Lung (tissue), 12 donors: ENCODE data around the gene ZNF506. TPM values are rescaled to one million over a fixed set of nuclear protein-coding genes. Genes with fewer than 3 reads are reported as not detected.
"Not testable (repeated sequence)": the region's sequence is repeated elsewhere in the genome, so short reads cannot be mapped to it uniquely, and the experiment has no call there.

Experiments used
- ATAC-seq: fragments of 200-7000 bp; cut with Tn5 transposase; one replicate; pipeline ENCODE4 v1.9.1; 2020; ENCODE audit warnings: moderate number of reproducible peaks; ENCODE audit not compliant: insufficient read depth, low FRiP score
- DNase-seq, 3 donors: peaks; one replicate each; pipeline ENCODE4 v3.0.0-alpha.2; 2013 to 2017
- H3K27ac ChIP-seq, 2 donors: one replicate each; pipeline ENCODE4 v1.5.1; 2013; ENCODE audit warnings: mild to moderate bottlenecking in 2 of 2, moderate library complexity in 2 of 2, control low read depth in 1 of 2, inconsistent platforms in 1 of 2, low read depth in 1 of 2, low read length in 1 of 2
- H3K27me3 ChIP-seq, 3 donors: one replicate each; pipeline ENCODE4 v1.5.1; 2013; ENCODE audit warnings: low read length in 2 of 3; ENCODE audit not compliant: control insufficient read depth in 3 of 3, insufficient read depth in 3 of 3
- H3K36me3 ChIP-seq, 4 donors: one replicate each; pipeline ENCODE4 v1.5.1; 2013; ENCODE audit warnings: low read length in 4 of 4, mild to moderate bottlenecking in 1 of 4, moderate library complexity in 1 of 4; ENCODE audit not compliant: control insufficient read depth in 4 of 4, insufficient read depth in 4 of 4
- H3K4me1 ChIP-seq, 5 donors: one replicate each; pipeline ENCODE4 v1.5.1; 2013; ENCODE audit warnings: low read length in 5 of 5, mild to moderate bottlenecking in 2 of 5, moderate library complexity in 1 of 5; ENCODE audit not compliant: control insufficient read depth in 5 of 5, insufficient read depth in 5 of 5
- H3K4me3 ChIP-seq: one replicate; pipeline ENCODE4 v1.5.1; 2013; ENCODE audit warnings: mild to moderate bottlenecking, control low read depth, moderate library complexity
- H3K9ac ChIP-seq, 2 donors: one replicate each; pipeline ENCODE4 v1.5.1; 2013; ENCODE audit warnings: low read length in 2 of 2, control low read depth in 1 of 2; ENCODE audit not compliant: insufficient read depth in 1 of 2
- H3K9me3 ChIP-seq, 4 donors: one replicate each; pipeline ENCODE4 v1.5.1; 2013; ENCODE audit warnings: low read length in 3 of 4, mild to moderate bottlenecking in 1 of 4, moderate library complexity in 1 of 4; ENCODE audit not compliant: control insufficient read depth in 4 of 4, insufficient read depth in 3 of 4
- WGBS, 2 donors: extraction: QIAGEN DNeasy Blood & Tissue Kit; methylation state at CpG; one replicate each; pipeline ENCODE4 v1.1.7; 2013; 5-methylcytosine and 5-hydroxymethylcytosine counted together
- polyA plus RNA-seq, 2 donors: library from polyadenylated mRNA; stranded (reverse); fragments of 200-250 nt; gene quantifications; one replicate each; pipeline ENCODE4 v1.2.1, GENCODE V29; 2013
- total RNA-seq, 2 donors: library from RNA; depleted of rRNA in 1 of 2; stranded (reverse); fragments of >200 nt in 1 of 2; gene quantifications; one replicate each; pipeline ENCODE4 v1.2.1, GENCODE V29; 2014 to 2021
- TF ChIP-seq, protein P1 (sequence below): IDR thresholded peaks from 2 replicates; pipeline ENCODE4 v1.5.1; 2012; ENCODE audit warnings: mild to moderate bottlenecking; ENCODE audit errors: control extremely low read depth, extremely low read depth
- donor health status: control.
- donor health status: control.
- donor health status: Bipolar disorder and iron deficiency.
- donor health status: healthy.
- donor health status: DM: yes; HTN: yes; CAD: no.

Gene ZNF506
- total and polyA plus RNA-seq, 4 donors, result 4.6 to 59.4 (median 12.1) TPM

DNA sequence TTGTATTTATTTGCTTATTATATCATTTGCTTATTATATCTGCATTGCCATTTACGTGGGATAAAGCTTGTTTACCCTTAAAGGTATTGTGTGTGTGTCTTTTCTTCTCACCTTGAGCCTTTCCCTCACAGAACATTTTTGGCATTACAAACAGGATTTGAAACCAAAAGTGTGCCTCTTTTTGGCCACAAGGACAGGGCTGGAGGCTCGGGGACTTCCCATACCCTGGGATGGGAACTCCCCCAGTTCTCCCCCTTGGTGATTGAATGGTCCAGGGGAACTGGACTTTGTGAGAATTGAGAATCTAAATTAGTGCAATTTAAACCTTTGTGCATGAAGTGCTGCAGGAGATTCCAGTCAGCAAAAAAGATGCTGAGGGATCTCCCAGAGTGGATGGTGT, 2.4 kb upstream of the ZNF506 start:
- Histone ChIP-seq H3K4me3 (no peak overlapping the region), H3K27ac (no peak overlapping the region), H3K9me3 (peaks cover 0 to 11% (median 0%) of the 10 kb centered on the region in 4 donors), H3K36me3 (peaks cover 0 to 8% (median 2%) of the 10 kb centered on the region in 4 donors), H3K4me1 (peaks cover 0 to 4% (median 0%) of the 10 kb centered on the region in 5 donors), H3K9ac (no peak overlapping the region), H3K27me3 (no peaks in the 10 kb centered on the region)
- TF ChIP-seq, protein P1, sequence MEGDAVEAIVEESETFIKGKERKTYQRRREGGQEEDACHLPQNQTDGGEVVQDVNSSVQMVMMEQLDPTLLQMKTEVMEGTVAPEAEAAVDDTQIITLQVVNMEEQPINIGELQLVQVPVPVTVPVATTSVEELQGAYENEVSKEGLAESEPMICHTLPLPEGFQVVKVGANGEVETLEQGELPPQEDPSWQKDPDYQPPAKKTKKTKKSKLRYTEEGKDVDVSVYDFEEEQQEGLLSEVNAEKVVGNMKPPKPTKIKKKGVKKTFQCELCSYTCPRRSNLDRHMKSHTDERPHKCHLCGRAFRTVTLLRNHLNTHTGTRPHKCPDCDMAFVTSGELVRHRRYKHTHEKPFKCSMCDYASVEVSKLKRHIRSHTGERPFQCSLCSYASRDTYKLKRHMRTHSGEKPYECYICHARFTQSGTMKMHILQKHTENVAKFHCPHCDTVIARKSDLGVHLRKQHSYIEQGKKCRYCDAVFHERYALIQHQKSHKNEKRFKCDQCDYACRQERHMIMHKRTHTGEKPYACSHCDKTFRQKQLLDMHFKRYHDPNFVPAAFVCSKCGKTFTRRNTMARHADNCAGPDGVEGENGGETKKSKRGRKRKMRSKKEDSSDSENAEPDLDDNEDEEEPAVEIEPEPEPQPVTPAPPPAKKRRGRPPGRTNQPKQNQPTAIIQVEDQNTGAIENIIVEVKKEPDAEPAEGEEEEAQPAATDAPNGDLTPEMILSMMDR, result no peak
- ATAC-seq (no peak), DNase-seq (no peak)
- 81 to 89% methylated on average over 2 of the region's 2 CpGs for WGBS, 2 donors

DNA sequence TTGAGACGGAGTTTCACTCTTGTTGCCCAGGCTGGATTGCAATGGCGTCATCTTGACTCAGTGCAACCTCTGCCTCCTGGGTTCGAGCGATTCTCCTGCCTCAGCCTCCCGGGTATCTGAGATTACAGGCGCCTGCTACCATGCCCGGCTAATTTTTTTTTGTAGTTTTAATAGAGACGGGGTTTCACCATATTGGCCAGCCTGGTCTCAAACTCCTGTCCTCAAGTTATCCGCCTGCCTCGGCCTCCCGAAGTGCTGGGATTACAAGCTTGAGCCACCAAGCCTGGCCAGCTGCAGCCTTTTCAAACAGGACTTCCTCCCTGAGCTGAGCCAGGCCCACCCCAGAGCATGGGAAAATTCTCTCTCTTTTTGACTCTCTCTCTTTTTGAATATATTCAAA, 426 bp upstream of the ZNF506 start:
- 5 to 6% methylated on average over 11 of the region's 11 CpGs for WGBS, 2 donors
- Histone ChIP-seq H3K27ac (peak overlapping the region; percentile 76 to 85), H3K4me3 (peak overlapping the region; percentile 42), H3K9me3 (peaks cover 0 to 11% (median 0%) of the 10 kb centered on the region in 4 donors), H3K36me3 (peaks cover 0 to 10% (median 2%) of the 10 kb centered on the region in 4 donors), H3K9ac (peak overlapping the region in 1 of 2 donors; percentile 91)
- DNase-seq, result peak in 1 of 3 donors; percentile 49
- ATAC-seq, H3K27me3 ChIP-seq, H3K4me1 ChIP-seq: not testable (repeated sequence)

DNA sequence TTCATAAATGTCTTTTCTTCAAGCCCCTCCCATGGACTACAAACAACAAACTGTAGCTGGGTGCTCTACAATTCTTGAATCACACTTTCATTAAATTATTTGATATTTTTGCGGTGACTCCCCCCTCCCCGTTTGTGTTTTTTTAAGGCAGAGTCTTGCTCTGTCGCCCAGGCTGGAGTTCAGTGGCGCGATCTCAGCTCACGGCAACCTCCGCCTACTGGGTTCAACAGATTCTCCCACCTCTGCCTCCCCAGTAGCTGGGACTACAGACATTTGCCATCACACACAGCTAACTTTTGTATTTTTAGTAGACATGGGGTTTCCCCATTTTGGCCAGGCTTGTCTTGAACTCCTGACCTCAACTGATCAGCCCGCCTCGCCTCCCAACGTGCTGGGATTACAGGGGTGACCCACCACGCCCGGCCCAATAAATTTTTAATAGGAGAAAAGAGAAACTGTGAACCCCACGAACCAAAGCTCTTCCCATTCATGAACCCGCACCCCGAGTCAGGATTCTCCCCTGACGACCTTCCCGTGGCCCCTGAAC, 703 bp downstream of the ZNF506 start:
- peak in 2 of 3 donors; percentile 13 to 26 for DNase-seq
- WGBS, 2 donors, result 12 to 16% methylated on average over 17 of the region's 17 CpGs
- TF ChIP-seq, protein P1, result no peak

DNA sequence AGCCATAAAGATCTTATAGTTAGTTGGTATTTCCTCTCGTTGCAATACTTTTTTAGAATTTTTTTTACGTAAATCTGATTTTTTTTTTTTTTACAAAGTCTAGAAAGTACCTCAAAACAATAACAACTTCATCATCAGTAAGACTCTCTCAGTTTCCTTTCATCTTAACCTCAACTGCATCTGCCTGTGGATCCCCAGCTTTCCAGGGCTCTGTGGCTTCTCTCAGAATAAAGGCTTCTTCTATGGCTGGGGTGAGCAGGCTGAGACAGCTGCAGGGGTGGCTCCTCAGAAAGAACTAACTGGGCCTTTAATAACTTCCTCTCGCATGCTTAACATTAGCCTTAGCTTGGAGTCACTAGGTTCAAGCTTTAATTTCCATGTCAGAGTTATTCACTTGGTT, 4.2 kb downstream of the ZNF506 start:
- H3K9ac ChIP-seq, result no peak overlapping the region
- DNase-seq (no peak), ATAC-seq (no peak)
- no peak overlapping the region for H3K27ac ChIP-seq
- H3K4me1 ChIP-seq, result peaks cover 0 to 4% (median 2%) of the 10 kb centered on the region in 5 donors
- 87 to 94% methylated on average over 3 of the region's 3 CpGs for whole genome bisulfite sequencing, 2 donors
- H3K27me3 ChIP-seq, result no peaks in the 10 kb centered on the region
- H3K9me3 ChIP-seq, result peaks cover 0 to 15% (median 0%) of the 10 kb centered on the region in 4 donors
- TF ChIP-seq, protein P1, result no peak
- H3K4me3 ChIP-seq, result no peak overlapping the region
- H3K36me3 ChIP-seq, result peaks cover 0 to 23% (median 9%) of the 10 kb centered on the region in 4 donors

More for the DNA sequence above, 703 bp downstream of the ZNF506 start:
- no peak for ATAC-seq
- Histone ChIP-seq H3K9ac (peak overlapping the region; percentile 94 to 97), H3K9me3 (peaks cover 0 to 7% (median 0%) of the 10 kb centered on the region in 4 donors), H3K27ac (peak overlapping the region; percentile 89 to 100), H3K4me1 (peaks cover 0 to 4% (median 0%) of the 10 kb centered on the region in 5 donors), H3K27me3 (no peaks in the 10 kb centered on the region), H3K36me3 (peaks cover 0 to 10% (median 3%) of the 10 kb centered on the region in 4 donors), H3K4me3 (peak overlapping the region; percentile 61)
